Large intestine (tissue), 3 donors: ENCODE measurements around the gene GFRA4. TPM values are rescaled to one million over a fixed set of nuclear protein-coding genes. Genes with fewer than 3 reads are reported as not detected.

Experiments
- DNase-seq, 2 donors: peaks; one replicate each; pipeline versions ENCODE4 v3.0.0 to v3.0.0-alpha.2; 2013
- H3K27ac ChIP-seq: one replicate; pipeline ENCODE4 v1.5.1; 2013; ENCODE audit warnings: low read length
- H3K27me3 ChIP-seq: 2 replicates; pipeline ENCODE4 v1.6.1; 2013; ENCODE audit warnings: low read length; ENCODE audit not compliant: control insufficient read depth, insufficient read depth
- H3K36me3 ChIP-seq: 2 replicates; pipeline ENCODE4 v1.6.1; 2013; ENCODE audit warnings: low read length; ENCODE audit not compliant: control insufficient read depth, insufficient read depth
- H3K4me1 ChIP-seq: one replicate; pipeline ENCODE4 v1.6.1; 2013; ENCODE audit warnings: low read length; ENCODE audit not compliant: control insufficient read depth, insufficient read depth
- H3K4me3 ChIP-seq: one replicate; pipeline ENCODE4 v1.5.1; 2013; ENCODE audit warnings: low read length
- H3K9me3 ChIP-seq: one replicate; pipeline ENCODE4 v1.6.1; 2013; ENCODE audit warnings: mild to moderate bottlenecking, low read depth, low read length, moderate library complexity; ENCODE audit not compliant: control insufficient read depth
- WGBS: methylation state at CpG from one replicate; pipeline ENCODE4 v1.1.5; 2013; ENCODE audit warnings: low lambda C conversion rate; ENCODE audit not compliant: insufficient coverage; 5-methylcytosine and 5-hydroxymethylcytosine counted together
- polyA plus RNA-seq: library from polyadenylated mRNA; unstranded; fragments of 120-200 nt; gene quantifications from one replicate; pipeline ENCODE4 v1.2.1, GENCODE V29; 2013

GFRA4 gene
- polyA plus RNA-seq, 1 donor = not detected

- DNase-seq = no peak
- no peaks in the 10 kb centered on the region for H3K9me3 ChIP-seq
- H3K4me3 ChIP-seq = no peak overlapping the region
- no peak overlapping the region for H3K27ac ChIP-seq
- no CpG with 5 or more reads among the region's 5 CpGs for WGBS
- H3K36me3 ChIP-seq = no peaks in the 10 kb centered on the region
- peaks cover 9% of the 10 kb centered on the region for H3K27me3 ChIP-seq
- no peaks in the 10 kb centered on the region for H3K4me1 ChIP-seq
These were observed 40.9 kb upstream of the GFRA4 start for GRCh38 chr20:3704087-3704486.

GRCh38 chr20:3702611-3703391 lies 39.6 kb upstream of the GFRA4 start:
- H3K36me3 ChIP-seq = no peaks in the 10 kb centered on the region
- H3K4me1 ChIP-seq = no peaks in the 10 kb centered on the region
- WGBS = 100% methylated on average over 2 of the region's 11 CpGs
- H3K9me3 ChIP-seq = no peaks in the 10 kb centered on the region
- no peak overlapping the region for H3K4me3 ChIP-seq
- peaks cover 9% of the 10 kb centered on the region for H3K27me3 ChIP-seq
- no peak for DNase-seq
- no peak overlapping the region for H3K27ac ChIP-seq

- Histone ChIP-seq H3K9me3 (no peaks in the 10 kb centered on the region), H3K4me1 (no peaks in the 10 kb centered on the region), H3K27me3 (peaks cover 9% of the 10 kb centered on the region), H3K4me3 (no peak overlapping the region), H3K36me3 (no peaks in the 10 kb centered on the region), H3K27ac (no peak overlapping the region)
- no peak for DNase-seq
- no CpG with 5 or more reads among the region's 13 CpGs for WGBS
These were observed 38.1 kb upstream of the GFRA4 start for GRCh38 chr20:3701061-3701998.

- H3K36me3 ChIP-seq = no peaks in the 10 kb centered on the region
- no CpG with 5 or more reads among the region's 16 CpGs for WGBS
- H3K9me3 ChIP-seq = no peaks in the 10 kb centered on the region
- DNase-seq = no peak
- no peaks in the 10 kb centered on the region for H3K4me1 ChIP-seq
- H3K27ac ChIP-seq = no peak overlapping the region
- no peak overlapping the region for H3K4me3 ChIP-seq
- peaks cover 9% of the 10 kb centered on the region for H3K27me3 ChIP-seq
These were observed 35.8 kb upstream of the GFRA4 start for GRCh38 chr20:3699037-3699436.

- no peaks in the 10 kb centered on the region for H3K36me3 ChIP-seq
- H3K27ac ChIP-seq = no peak overlapping the region
- no peak overlapping the region for H3K4me3 ChIP-seq
- no peaks in the 10 kb centered on the region for H3K4me1 ChIP-seq
- peaks cover 7% of the 10 kb centered on the region for H3K27me3 ChIP-seq
- no peak for DNase-seq
- WGBS = no CpG with 5 or more reads among the region's 6 CpGs
- no peaks in the 10 kb centered on the region for H3K9me3 ChIP-seq
These were observed 35.4 kb upstream of the GFRA4 start for GRCh38 chr20:3698591-3699001.

- 80% methylated on average over 1 of the region's 18 CpGs for WGBS
- no peaks in the 10 kb centered on the region for H3K4me1 ChIP-seq
- H3K27me3 ChIP-seq = no peaks in the 10 kb centered on the region
- H3K4me3 ChIP-seq = no peak overlapping the region
- no peak for DNase-seq
- H3K9me3 ChIP-seq = no peaks in the 10 kb centered on the region
- no peaks in the 10 kb centered on the region for H3K36me3 ChIP-seq
- H3K27ac ChIP-seq = no peak overlapping the region
These were observed 34.5 kb upstream of the GFRA4 start for GRCh38 chr20:3697588-3698305.

- H3K27ac ChIP-seq = no peak overlapping the region
- no peaks in the 10 kb centered on the region for H3K4me1 ChIP-seq
- H3K4me3 ChIP-seq = no peak overlapping the region
- H3K27me3 ChIP-seq = no peaks in the 10 kb centered on the region
- no peak for DNase-seq
- H3K9me3 ChIP-seq = no peaks in the 10 kb centered on the region
- H3K36me3 ChIP-seq = no peaks in the 10 kb centered on the region
- no CpG with 5 or more reads among the region's 15 CpGs for WGBS
These were observed 33.8 kb upstream of the GFRA4 start for GRCh38 chr20:3696745-3697587.

GRCh38 chr20:3696200-3696599 lies 33.0 kb upstream of the GFRA4 start:
- Histone ChIP-seq H3K27me3 (no peaks in the 10 kb centered on the region), H3K4me3 (no peak overlapping the region), H3K36me3 (no peaks in the 10 kb centered on the region), H3K27ac (no peak overlapping the region), H3K4me1 (no peaks in the 10 kb centered on the region), H3K9me3 (no peaks in the 10 kb centered on the region)
- no peak for DNase-seq
- no CpG with 5 or more reads among the region's 1 CpG for WGBS

GRCh38 chr20:3694864-3695263 lies 31.7 kb upstream of the GFRA4 start:
- H3K27ac ChIP-seq = no peak overlapping the region
- no peaks in the 10 kb centered on the region for H3K4me1 ChIP-seq
- H3K27me3 ChIP-seq = no peaks in the 10 kb centered on the region
- WGBS = no CpG with 5 or more reads among the region's 5 CpGs
- DNase-seq = no peak
- H3K9me3 ChIP-seq = no peaks in the 10 kb centered on the region
- H3K36me3 ChIP-seq = no peaks in the 10 kb centered on the region
- H3K4me3 ChIP-seq = no peak overlapping the region
